PC-3 (cell line): Measurements from ENCODE around the gene PPP1R36. TPM values are rescaled to one million over a fixed set of nuclear protein-coding genes. Genes with fewer than 3 reads are reported as not detected.

ENCODE experiments used
- ATAC-seq: fragments of 200-7000 bp; cut with Tn5 transposase; 2 replicates; pipeline ENCODE4 v1.9.1; 2020; ENCODE audit warnings: mild to moderate bottlenecking, moderate library complexity
- BruUV-seq: library from RNA; stranded (reverse); fragments of 400-500 nt; replicated peaks from 2 replicates; lab custom pipeline; 2021; lab: Mats Ljungman, UMichigan
- CTCF ChIA-PET: fragments of 300-600 bp; sonication (Branson Sonifier 250); formaldehyde crosslinking; loops from one replicate; lab custom pipeline; 2022; ENCODE audit warnings: antibody characterized with exemption; lab: Charles Lee
- POLR2A ChIA-PET: fragments of 300-600 bp; sonication (Branson Sonifier 250); formaldehyde crosslinking; loops from one replicate; lab custom pipeline; 2022; ENCODE audit warnings: antibody characterized with exemption; ENCODE audit not compliant: unreplicated experiment; lab: Charles Lee
- DNase-seq: peaks from one replicate; pipeline ENCODE4 v3.0.0-alpha.2; 2015
- H2AFZ ChIP-seq: fragments of 300-600 bp; sonication (generic); 2 replicates; pipeline ENCODE4 v1.6.0; 2016; ENCODE audit warnings: antibody characterized with exemption, low read length
- H3F3A ChIP-seq: fragments of 300-600 bp; sonication (generic); one replicate; pipeline ENCODE4 v1.6.0; 2017; ENCODE audit warnings: antibody characterized with exemption, low read length, control low read depth, mild to moderate bottlenecking; ENCODE audit not compliant: unreplicated experiment
- H3K27ac ChIP-seq: fragments of 300-600 bp; sonication (generic); 2 replicates; pipeline ENCODE4 v1.5.1; 2016; ENCODE audit warnings: mild to moderate bottlenecking, low read length
- H3K27me3 ChIP-seq: fragments of 300-600 bp; sonication (generic); 2 replicates; pipeline ENCODE4 v1.6.1; 2016; ENCODE audit warnings: low read length, mixed read lengths
- H3K36me3 ChIP-seq: fragments of 300-600 bp; sonication (generic); 2 replicates; pipeline ENCODE4 v1.6.1; 2016; ENCODE audit warnings: low read depth, mixed run types, low read length, mixed read lengths
- H3K4me1 ChIP-seq: fragments of 300-600 bp; sonication (generic); 2 replicates; pipeline ENCODE4 v1.5.1; 2016; ENCODE audit warnings: low read length; ENCODE audit not compliant: insufficient read depth
- H3K4me2 ChIP-seq: fragments of 300-600 bp; sonication (generic); 2 replicates; pipeline ENCODE4 v1.6.0; 2016; ENCODE audit warnings: low read length
- H3K4me3 ChIP-seq: fragments of 300-600 bp; sonication (generic); 2 replicates; pipeline ENCODE4 v1.5.1; 2016; ENCODE audit warnings: mild to moderate bottlenecking, low read length, mixed read lengths
- H3K79me2 ChIP-seq: fragments of 300-600 bp; sonication (generic); 2 replicates; pipeline ENCODE4 v1.6.1; 2017; ENCODE audit warnings: low read length, mixed read lengths
- H3K9ac ChIP-seq: fragments of 300-600 bp; sonication (generic); 2 replicates; pipeline ENCODE4 v1.6.0; 2016; ENCODE audit warnings: mild to moderate bottlenecking, low read length
- H3K9me2 ChIP-seq: fragments of 300-600 bp; sonication (generic); replicated peaks from 2 replicates; pipeline ENCODE4 v1.6.1; 2016; ENCODE audit warnings: mixed run types, low read length, mixed read lengths
- H3K9me3 ChIP-seq: fragments of 300-600 bp; sonication (generic); 2 replicates; pipeline ENCODE4 v1.6.1; 2016; ENCODE audit warnings: low read length, mixed read lengths
- H4K20me1 ChIP-seq: fragments of 300-600 bp; sonication (generic); 2 replicates; pipeline ENCODE4 v1.6.1; 2016; ENCODE audit warnings: low read length, mixed read lengths
- EZH2 ChIP-seq: fragments of 300-600 bp; sonication (generic); IDR thresholded peaks from one replicate; pipeline ENCODE4 v1.6.1; 2017; ENCODE audit warnings: antibody characterized with exemption, mild to moderate bottlenecking, low read length; ENCODE audit not compliant: unreplicated experiment
- EZH2phosphoT487 ChIP-seq: fragments of 300-600 bp; sonication (generic); IDR thresholded peaks from 2 replicates; pipeline ENCODE4 v1.6.1; 2018; ENCODE audit warnings: mild to moderate bottlenecking, antibody characterized with exemption, low read length, borderline replicate concordance
- intact Hi-C: fragments of 100-400 bp; cut with micrococcal nuclease; formaldehyde crosslinking; loops from 2 replicates; pipeline ENCODE4 v1.9.0; 2023
- total RNA-seq: library from RNA; depleted of rRNA; stranded (reverse); fragments of >200 nt; gene quantifications from 2 replicates; pipeline ENCODE4 v1.2.3, GENCODE V29; 2014
- TF ChIP-seq, protein P1 (sequence below): fragments of 300-600 bp; sonication (generic); conservative IDR thresholded peaks from 2 replicates; pipeline ENCODE4 v1.5.1; 2017; ENCODE audit warnings: antibody characterized with exemption, low read depth, mild to moderate bottlenecking, low read length

The PPP1R36 gene
- total RNA-seq, 1 experiment from 2014 or later: 0.26 TPM

GRCh38 chr14:64540208-64541202 is 9.3 kb upstream of the PPP1R36 start, which contains the start of gene HSPA2:
TSS of gene HSPA2 (plus strand) at chr14:64540741. CDS start at chr14:64540850, 109 bp downstream.
- no peaks in the 10 kb centered on the region for H4K20me1 ChIP-seq
- H3K27ac ChIP-seq: peak within 1 kb of the TSS; percentile 73
- H2AFZ ChIP-seq: peak within 1 kb of the TSS; percentile 86
- H3K36me3 ChIP-seq: no peaks in the 10 kb centered on the region
- no peaks in the 10 kb centered on the region for H3K27me3 ChIP-seq
- H3K4me1 ChIP-seq: peaks cover 27% of the 10 kb centered on the region
- H3K9me3 ChIP-seq: no peaks in the 10 kb centered on the region
- peak within 1 kb of the TSS; percentile 91 for H3K4me2 ChIP-seq
- ChIA-PET POLR2A (interaction anchor here (0.5 to 1.6 kb wide), 15 partner anchors 78 to 899 kb away, joined by 3 to 21 read pairs (median 4); partner anchors contain the start of gene MTHFD1), CTCF (interaction anchor here (0.5 to 1.9 kb wide), 20 partner anchors 11 to 374 kb away, joined by 3 to 19 read pairs (median 4); partner anchors contain the start of genes CHURC1 and ZBTB1)
- TSS peak; percentile 64 for BruUV-seq
- intact Hi-C loops: loop anchor here (1.0 kb wide), 6 partner anchors 37 to 224 kb away; partner anchors contain the start of gene ZBTB25
- no peaks in the 10 kb centered on the region for H3F3A ChIP-seq
- TF ChIP-seq, protein P1, sequence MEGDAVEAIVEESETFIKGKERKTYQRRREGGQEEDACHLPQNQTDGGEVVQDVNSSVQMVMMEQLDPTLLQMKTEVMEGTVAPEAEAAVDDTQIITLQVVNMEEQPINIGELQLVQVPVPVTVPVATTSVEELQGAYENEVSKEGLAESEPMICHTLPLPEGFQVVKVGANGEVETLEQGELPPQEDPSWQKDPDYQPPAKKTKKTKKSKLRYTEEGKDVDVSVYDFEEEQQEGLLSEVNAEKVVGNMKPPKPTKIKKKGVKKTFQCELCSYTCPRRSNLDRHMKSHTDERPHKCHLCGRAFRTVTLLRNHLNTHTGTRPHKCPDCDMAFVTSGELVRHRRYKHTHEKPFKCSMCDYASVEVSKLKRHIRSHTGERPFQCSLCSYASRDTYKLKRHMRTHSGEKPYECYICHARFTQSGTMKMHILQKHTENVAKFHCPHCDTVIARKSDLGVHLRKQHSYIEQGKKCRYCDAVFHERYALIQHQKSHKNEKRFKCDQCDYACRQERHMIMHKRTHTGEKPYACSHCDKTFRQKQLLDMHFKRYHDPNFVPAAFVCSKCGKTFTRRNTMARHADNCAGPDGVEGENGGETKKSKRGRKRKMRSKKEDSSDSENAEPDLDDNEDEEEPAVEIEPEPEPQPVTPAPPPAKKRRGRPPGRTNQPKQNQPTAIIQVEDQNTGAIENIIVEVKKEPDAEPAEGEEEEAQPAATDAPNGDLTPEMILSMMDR: peak; percentile 80
- TF ChIP-seq EZH2 (no peak), EZH2phosphoT487 (no peak)
- peak; percentile 100 for DNase-seq
- peak within 1 kb of the TSS; percentile 68 for H3K4me3 ChIP-seq
- ATAC-seq: peak; percentile 88
- no peaks in the 10 kb centered on the region for H3K79me2 ChIP-seq
- no peaks in the 10 kb centered on the region for H3K9me2 ChIP-seq
- peak within 1 kb of the TSS; percentile 87 for H3K9ac ChIP-seq

GRCh38 chr14:64541261-64541971 is 8.3 kb upstream of the PPP1R36 start:
- Histone ChIP-seq H3K9ac (no peak overlapping the region), H3K4me2 (peak overlapping the region; percentile 79; the same call in 1 of the 2 replicates), H3K4me3 (peak overlapping the region; percentile 61), H2AFZ (no peak overlapping the region; the same call in 1 of the 2 replicates), H3K27me3 (no peaks in the 10 kb centered on the region), H3K9me2 (no peaks in the 10 kb centered on the region), H4K20me1 (no peaks in the 10 kb centered on the region), H3K9me3 (no peaks in the 10 kb centered on the region), H3K79me2 (no peaks in the 10 kb centered on the region), H3K27ac (no peak overlapping the region), H3K36me3 (no peaks in the 10 kb centered on the region), H3F3A (no peaks in the 10 kb centered on the region), H3K4me1 (peaks cover 24% of the 10 kb centered on the region)
- POLR2A ChIA-PET: no interaction called here
- TF ChIP-seq, protein P1: no peak
- TF ChIP-seq EZH2 (no peak), EZH2phosphoT487 (no peak)
- no TSS peak for BruUV-seq
- DNase-seq (no peak), ATAC-seq (no peak)
- intact Hi-C loops: no loop called here
- CTCF ChIA-PET: no interaction called here
